Activated gamma-delta T cell treated with anti-CD3 and anti-CD28 coated beads, Interleukin-2, amount 50 U/mL, for 16 hours (primary cell): Measurements from ENCODE around the gene SIGLEC8.
A peak's percentile ranks its signal among the peaks of the same experiment; 100 is the strongest.
"Not testable (repeated sequence)": the region's sequence is repeated elsewhere in the genome, so short reads cannot be mapped to it uniquely, and the experiment has no call there.

Experiments
- DNase-seq: peaks from one replicate; pipeline ENCODE4 v3.0.0-alpha.2; 2020; ENCODE audit warnings: low read depth

Gene SIGLEC8

DNA sequence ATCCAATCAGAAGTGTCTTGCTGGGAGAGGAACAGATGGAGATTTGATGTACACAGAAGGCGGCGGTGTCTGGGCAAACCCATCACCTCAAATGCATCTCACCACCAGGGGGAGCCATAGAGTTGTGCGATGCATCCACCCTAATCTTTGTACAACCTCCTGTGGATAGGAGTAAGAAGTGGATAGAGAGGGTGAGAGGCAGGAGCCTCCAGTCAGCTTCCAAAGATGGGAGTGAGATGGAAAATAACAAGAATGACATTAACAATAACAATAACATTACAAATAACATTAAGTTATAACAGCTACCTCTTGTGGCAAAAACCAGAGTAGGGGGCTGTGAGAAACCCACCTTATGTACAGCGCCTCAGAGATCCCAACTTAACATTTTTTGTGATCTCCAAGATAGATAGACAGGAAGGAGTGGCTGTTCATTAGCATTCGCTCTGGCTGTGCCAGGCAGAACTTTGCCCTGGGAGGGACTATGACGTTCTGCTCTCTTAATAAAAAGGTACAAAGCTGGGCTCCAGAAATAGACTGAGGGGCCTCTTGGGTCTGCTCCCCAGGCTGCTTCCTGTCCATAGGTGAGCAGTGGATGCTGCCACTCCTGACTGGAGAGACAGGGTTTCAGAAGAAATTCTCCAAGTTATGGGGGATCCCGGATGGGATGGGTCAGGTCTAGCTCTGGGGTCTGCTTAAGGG, 14.9 kb upstream of the SIGLEC8 start:
- DNase-seq: peak; percentile 87

DNA sequence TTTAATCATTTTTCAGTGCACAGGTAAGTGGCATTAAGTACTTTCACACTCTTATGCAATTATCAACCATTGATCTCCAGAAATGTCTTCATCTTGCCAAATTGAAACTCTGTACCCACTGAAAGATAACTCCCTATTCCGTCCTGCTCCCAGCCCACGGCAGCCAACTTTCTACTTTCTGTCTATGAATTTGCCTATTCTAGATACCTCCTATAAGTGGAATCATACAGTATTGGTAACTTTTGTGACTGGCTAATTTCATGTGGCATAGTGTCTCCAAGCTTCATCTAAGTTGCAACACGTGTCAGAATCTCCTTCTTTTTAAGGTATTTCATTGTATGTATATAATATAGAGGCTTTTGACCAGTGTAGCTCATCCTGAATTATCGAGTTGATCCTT, 14.4 kb upstream of the SIGLEC8 start:
- DNase-seq: no peak

DNA sequence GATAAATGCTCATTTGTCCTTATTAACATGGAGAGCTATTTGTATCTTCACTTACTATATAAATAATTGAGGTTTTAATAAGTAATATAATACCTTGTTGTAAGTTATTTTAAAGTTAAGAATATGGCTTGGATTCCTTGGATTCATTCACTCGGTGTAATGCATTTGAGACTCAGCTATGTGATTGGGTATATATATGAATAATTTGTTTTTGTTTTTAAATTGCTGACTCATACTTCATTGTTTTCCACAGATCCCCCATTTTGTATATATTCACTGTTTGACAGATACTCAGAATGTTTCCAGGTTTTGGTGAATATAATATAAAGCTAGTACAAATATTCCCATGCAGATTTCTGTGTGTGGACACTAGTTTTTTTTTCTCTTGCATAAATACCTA, 13.3 kb upstream of the SIGLEC8 start:
- no peak for DNase-seq

DNA sequence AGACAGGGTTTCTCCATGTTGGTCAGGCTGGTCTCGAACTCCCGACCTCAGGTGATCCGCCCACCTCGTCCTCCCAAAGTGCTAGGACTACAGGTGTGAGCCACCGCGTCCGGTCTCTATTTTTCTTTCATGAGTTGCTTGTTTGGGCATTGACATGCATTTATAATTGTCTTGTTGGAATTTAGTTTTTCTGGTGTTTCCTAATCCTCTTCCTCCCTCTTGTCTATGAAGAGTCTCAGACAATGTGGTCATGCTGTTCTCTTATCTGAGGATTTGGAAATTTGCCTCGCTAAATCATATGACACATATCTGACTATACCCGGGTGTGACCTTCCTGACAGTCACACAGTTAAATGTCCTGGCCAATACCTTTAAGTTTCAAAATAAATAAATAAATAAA, 12.7 kb upstream of the SIGLEC8 start:
- no peak for DNase-seq

DNA sequence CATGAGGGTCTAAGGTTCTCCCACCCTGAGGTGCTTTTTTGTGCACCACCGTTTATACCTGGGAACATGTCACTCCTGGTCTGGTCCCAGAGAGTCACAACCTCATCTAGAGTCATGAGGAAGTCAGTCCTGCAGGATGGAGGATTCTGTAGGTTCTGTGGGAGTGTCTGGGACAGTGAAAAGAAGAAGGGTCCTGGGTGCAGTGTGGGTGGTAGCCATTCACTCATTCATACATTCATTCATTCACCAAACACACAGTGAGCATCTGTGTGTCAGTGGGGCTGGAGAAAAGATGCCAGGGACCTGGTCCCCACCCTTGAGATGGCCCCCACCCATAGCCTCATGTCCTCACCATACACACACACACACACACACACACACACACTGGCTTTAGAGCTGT, 11.4 kb upstream of the SIGLEC8 start:
- DNase-seq: no peak

DNA sequence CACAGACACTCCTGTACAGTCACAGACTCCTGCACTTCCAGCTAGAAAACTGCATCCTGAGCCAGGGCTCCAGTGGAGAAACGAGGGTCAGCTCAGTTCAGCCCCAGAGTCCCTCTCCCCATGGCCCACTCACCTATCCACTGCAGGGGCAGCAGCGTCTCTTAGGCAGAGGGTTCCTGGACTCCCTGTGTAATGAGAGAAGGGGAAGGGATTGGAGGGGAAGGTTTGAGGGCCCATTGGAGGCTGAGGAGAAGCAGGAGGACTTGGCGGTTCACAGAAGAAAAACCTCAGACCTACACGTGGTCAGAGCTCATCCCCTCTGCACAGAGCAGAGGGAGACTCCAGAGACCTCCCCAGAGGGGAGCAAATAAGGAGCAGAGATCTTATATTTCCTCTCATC, 10.9 kb upstream of the SIGLEC8 start:
- no peak for DNase-seq

DNA sequence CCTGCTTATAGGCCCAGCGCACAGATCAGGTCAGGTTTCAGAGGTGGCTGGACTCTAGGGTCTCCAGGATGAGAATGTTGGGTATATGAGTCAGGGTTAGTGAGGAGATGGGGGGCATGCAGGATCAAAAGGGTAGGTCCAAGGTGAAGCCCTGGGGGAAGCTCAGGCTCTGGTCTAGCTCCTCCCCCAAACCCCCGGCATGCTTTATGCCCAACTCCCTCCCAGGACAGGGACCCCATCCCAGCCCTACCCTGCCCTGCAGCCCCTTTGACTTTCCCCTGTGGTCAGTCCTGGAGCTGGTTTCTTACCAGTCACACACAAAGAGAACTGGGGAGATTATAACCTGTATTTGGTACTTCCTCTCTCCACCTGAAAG, 10.3 kb upstream of the SIGLEC8 start:
- no peak for DNase-seq

DNA sequence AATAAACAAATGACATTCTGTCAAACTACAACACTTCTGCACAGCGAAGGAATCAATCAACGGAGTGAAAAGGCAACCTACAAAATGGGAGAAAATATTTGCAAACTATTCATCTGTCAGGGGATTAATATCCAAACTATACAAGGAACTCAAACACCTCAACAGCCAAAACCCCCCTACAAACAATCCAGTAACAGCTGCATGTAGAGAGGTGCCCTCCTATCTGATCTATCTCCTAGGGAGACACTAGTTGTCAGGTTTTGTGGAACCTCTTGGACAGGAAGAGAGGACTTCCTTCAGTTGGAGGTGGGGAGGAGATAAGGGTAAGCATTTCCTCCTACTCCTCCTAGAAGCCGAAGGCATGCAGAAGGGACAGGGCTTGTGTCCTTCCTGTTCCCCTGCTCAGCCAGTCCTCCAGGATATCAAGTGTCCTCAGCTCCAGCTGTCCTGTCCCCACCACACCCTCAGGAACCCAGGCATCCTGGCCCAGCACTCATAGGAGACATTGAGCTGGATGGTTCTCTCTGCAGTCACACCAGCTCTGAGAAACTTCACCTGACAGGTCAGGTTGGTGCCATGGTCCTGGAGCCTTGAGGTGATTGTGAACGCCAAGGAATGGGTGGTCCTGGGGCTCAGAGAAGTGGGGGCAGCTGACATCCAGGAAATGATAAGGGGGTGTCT, 9.8 kb upstream of the SIGLEC8 start:
- no peak for DNase-seq

DNA sequence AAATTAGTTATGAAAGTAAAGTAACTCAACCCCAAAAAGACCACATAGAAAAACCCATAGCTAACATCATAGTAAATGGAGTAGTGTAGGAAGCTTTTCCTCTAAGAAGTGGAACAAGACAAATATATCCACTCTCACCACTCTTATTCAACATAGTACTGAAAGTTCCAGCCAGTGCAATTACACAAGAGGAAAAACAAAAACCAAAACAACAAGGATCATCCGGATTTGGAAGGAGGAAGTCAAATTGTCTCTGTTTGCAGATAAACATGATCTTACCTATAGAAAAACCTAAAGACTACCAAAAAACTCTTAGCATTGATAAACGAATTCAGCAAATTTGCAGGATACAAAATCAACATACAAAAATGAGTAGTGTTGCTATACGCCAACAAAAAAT, 8.5 kb upstream of the SIGLEC8 start:
- DNase-seq: no peak

DNA sequence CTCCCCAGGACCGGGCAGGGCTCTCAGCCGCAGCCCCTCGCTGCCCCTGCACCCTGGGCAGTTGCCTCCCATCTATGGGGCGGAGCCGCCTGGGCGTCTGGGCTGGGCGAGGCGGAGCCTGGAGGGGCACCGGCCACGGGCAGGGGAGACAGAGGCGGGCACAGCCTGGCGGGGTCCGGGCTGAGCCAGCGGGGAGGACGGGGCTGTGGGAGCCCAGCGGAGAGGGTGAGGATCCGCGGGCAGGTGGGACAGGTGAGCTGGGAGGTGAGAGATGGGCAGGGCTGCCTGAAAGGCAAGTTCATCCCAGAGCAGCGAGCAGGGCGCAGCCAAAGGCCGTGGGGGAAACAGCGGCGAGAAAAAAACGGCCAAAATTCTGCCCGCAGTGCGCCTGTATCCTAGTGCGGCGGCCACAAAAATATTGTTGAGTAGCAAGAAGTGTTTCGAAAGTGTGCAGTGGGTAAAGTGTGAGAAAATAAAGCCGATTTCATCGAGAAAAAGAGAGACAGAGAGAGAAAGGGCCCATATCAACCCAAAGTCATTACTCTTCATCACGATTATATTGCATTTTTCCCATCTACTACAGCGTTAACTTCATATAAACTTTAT, 5.8 kb upstream of the SIGLEC8 start:
- DNase-seq: not testable (repeated sequence)

DNA sequence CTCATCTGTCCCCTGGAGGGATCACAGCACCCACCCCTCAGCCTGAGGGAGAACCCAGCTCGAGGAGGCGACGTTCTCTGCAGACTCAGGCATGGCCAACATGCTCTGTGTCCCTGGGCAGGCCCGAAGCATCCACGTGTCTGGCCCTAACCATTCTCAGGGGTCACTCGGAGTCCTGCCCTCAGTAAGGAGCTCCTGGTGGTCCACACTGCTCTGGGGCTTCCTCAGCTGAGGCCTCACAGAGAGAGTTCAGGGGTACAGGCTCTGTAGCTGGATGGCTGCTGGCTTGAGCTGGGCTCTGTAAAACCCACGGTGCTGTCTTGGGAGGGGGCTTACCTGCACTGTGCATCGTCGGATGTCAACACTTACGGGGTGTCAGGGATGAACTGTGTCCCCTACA, 4.4 kb upstream of the SIGLEC8 start:
- no peak for DNase-seq

DNA sequence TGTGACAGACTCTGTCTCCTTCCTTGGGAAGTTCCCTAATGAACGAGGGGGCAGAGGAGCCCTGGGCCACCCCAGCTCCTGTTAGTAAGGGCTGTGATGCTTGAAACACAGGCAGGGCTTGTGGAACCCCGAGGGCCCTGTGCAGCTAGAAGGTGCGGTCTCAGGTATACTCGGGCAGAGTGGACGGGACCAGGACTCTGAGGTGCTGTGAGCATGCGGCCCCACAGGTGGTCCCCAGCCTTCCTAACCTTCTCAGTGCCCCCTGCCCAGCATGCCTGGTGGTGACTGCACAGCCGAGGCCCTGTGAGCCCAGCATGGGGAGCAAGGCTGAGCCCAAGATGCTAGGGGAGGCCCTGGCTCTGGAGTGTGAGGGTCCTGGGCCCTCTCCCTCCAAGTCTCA, 4.0 kb upstream of the SIGLEC8 start:
- no peak for DNase-seq

DNA sequence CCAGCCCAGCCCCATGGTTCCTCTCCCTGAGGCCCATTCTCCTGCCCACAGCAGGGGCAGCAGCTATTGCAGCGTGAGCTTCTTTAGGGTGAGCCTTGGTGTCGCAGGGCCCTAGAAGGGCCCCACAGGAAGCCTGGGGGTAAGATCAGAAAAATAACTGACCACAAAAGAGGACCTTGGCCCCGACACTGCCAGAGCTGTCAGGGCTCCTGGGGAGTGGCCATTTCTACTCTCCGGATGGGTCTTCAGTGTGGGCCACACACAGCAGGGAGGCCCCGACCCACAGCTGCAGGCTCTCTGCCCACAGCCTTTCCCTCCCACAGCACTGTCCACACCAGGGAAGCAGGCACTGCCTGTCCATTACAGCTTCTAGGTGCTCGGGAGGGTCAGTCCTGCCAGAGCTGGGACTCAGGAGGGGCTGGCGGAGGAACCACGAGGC, 3.5 kb upstream of the SIGLEC8 start:
- no peak for DNase-seq

DNA sequence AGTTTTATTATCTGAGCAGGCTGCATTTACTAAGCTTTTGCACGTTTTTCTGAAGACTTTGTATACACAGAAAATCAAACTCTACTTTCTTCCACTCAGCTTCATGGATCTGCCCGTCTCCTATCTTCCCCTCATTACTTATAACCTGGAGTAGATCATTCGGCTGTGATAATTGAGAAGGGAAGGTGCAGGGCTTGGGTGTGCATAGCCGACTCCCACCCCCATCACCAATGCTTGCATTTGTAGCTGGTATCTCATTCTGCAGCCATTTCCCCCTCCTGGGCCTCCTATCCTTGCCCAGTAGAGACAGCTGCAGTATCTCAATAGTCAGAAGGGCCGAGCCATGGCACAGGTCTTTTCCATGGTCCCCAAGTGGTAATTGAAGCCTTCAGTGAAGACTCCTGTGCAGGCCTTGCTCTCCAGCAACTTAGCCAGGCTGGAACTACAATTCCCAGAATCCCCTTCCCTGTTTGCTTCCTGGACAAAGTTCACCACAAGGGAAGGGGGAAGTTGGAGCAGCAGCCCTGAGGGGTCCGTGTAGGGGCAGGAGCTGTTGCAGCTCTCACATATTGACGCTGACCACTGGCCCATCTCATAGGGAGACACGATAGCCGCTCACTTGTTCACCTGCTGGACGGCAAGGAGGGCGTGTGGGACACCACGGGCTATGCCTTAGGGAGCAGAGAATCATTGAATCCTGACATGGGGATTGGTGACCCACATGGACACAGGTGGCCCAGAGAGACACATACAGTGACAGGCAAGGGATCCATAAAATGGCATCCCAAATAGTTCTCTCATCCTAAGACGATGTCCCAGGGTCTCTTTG, 2.1 kb upstream of the SIGLEC8 start:
- no peak for DNase-seq

DNA sequence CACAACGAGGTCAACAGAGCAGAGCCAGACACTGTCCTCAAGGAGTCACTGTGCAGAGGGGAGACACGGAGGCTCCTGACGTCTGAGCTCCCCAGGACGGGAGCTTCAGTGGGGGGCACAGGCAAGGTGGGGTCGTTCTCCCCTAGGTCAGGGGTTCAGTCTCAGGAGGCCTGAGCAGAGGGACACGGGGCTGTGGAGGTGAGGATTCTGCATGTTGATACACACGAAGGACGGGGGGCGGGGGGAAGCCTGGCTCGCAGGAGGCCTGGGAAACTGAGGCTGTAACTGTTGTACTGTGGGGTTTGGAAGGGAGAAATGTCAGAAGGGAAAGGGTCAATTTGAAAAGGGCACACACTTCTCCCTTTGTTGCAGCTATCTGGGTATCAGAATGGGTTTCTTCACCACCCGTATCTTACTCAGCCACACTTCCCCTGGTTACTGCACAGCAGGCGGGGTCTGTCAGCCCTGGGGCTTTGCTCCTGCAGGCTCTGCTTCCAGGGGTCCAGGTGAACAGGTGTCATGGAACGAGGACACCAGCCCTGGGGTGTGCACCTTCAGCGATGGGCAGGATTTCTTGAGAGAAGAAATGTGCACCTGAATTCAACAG, 748 bp upstream of the SIGLEC8 start:
- no peak for DNase-seq

DNA sequence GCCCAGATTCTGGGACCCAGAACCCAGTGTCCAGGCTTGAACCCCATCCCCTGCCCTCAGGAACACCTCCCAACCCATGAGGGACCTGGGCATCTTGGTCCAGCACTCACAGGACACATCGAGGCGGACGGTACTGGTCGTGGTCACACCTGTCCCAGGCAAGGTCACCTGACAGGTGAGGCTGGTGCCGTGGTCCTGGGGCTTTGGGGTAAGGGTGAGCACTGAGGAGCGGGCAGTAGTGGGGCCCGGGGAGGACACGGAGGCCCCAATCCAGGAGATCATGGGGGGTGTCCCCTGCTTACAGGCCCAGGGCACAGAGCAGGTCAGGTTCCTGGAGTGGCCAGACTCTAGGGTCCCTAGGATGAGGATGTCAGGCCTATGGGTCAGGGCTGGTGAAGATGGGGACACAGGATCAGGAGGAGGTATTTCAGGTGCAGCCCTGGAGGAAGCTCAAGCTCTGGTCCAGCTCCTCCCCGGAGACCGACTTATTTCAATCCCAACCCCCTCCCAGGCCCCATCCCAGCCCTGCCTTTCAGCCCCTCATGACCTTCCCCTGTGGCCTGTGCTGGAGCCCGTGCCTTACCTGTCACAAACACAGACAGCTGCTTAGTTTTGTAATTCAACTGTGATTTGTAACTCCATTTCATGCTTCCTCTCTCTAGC, 772 bp downstream of the SIGLEC8 start:
- DNase-seq: no peak

DNA sequence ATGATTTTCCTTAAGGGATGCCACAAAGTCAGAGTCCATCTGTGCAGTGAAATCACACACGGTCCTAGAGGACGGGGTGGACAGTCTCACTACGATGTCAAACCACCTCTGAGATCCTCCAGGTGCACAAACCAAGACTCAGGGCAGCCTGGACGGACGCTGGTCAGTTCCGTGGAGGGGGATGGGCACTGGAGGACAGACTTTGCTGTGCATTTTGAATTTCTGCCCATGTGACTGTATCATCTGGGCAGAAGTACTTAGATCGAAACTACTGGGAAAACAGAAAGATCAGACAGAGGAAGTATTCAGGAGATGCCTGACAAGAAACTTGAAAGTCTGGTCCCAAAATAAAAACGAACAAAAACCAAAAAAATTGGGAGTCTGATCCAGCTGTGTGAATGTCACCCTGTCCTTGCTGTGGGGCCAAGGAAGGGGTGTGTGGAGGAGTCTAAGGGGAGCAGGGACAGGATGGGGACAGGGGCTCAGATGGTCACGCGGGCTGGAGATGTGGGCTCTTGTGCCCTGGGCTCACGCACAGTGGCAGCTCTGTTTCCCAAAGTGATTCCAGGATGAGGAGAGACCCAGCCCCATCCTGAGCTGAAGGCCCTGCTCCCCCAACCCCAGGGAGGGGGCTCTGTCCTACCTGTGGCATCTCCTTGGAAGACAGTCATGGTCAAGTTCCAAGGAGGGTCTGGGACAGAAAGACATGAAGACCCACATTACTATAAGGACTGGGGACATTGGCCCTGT, 1.5 kb downstream of the SIGLEC8 start:
- no peak for DNase-seq

DNA sequence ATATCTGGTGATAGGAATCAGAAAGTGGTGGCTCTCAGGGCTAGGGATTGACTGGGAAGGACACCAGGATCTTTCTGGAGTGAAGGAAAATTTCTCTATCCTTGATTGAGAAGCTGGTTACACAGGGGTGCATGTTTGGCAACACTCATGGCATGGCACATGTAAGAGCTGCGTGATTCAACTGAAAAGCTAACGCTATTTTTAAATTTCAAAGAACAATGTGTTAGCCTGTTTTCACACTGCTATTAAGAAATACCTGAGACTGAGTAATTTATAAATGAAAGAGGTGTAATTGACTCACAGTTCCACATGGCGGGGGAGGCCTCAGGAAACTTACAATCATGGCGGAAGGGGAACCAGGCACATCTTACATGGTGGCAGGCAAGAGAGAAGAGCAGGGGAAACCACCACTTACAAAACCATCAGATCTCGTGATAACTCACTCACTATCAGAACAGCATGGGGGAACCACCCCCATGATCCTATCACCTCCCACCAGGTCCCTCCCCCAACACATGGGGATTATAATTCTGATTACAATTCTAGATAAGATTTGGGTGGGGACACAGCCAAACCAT, 7.4 kb downstream of the SIGLEC8 start:
- DNase-seq: no peak

DNA sequence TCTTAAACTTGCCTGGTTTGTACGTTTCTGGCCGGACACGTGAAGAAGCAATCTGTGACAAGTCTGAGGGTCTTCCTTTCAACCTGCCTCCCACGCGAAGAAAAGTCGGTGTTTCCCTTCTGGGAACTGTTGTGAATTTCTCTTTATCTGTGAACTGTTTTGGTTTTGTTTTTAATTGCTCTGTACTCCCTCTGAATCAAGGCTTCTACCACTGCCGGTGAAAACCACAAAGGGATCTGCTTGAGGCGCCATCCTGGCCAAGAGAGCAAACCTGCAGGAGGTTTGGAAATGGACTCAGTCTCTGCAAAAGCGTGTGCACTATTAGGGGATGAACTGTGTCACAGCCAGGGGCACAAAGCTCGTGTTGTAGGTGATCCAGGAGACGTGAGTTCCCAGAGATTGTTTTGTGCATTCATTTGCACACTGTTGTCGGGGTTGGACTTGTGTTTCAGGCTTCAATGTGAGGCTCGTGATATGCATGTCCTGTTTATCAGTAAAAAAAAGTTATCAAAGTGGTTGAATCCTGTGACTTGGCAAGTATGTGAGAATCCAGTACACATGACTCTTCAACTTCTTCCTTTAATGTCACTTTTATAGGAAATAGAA, 9.7 kb downstream of the SIGLEC8 start:
- DNase-seq: peak; percentile 35

DNA sequence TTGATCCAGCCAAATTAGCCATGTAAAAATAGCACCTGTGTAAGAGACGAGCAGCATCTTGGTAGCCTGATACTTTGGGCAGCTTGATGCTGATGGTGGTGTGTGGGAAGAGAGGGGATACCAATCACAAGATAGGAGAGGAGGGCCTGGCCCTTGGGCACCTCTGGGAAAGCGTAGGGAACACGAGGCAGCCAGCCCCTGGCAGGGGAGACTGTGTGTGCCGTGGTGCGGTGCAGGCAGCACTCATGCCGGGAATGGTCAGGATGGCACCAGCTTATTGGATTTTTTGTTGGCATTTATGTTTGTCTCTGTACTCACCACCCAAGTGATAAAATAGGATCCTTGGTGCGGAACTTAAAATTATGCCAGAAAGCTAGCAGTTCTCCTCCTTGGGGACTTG, 10.2 kb downstream of the SIGLEC8 start:
- DNase-seq: no peak
